Glomerular endothelial cell (primary cell): ENCODE results near the gene IRX3. TPM values are rescaled to one million over a fixed set of nuclear protein-coding genes. Genes with fewer than 3 reads are reported as not detected.

Experiments
- DNase-seq: peaks from one replicate; pipeline ENCODE4 v3.0.0-alpha.2; 2011; ENCODE audit warnings: low read depth, low spot score; ENCODE audit errors: extremely low read depth
- total RNA-seq: library from RNA; depleted of rRNA; stranded (reverse); fragments of >200 nt; gene quantifications from 2 replicates; pipeline ENCODE4 v1.2.3, GENCODE V29; 2015

IRX3 gene
- total RNA-seq: 2.4 and 3.0 TPM in 2 replicates

DNA sequence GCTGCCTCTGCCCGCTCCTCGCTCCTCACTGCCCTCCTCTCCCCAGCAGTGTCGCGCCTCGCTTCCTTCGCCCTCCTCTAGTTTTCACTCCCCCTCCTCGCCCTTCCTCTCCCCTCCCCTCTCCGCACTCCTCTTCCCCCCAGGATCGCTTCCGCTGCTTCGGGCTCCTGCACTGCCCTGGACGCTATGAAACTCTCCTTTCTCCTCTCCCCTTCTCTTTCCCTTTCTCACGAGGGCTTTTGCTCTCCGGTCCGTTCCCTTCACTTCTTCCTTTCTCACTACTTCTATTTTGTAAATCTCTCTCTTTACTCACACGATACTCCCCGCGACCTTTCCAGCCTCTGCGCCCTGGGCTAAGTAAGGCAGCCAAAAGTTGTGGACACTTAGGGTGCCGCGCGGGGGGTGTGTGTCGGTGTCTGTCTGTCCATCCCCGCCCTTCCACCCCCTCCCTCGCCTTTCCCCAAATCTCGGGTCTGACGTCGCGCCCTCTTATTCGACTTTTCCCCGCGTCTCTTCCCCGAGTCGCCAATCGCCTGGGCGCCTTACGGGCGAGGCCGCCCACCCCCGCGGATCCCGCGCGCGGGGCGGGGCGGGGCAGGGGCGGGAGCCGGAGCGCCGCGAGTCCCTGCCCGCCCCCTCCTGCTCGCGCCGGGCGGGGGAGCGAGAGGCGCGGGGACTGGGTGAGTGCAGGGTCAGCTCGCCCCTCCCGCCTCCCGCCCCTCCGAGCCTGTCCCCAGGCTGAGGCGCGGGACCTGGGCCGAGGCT, at the start of gene IRX3:
Gene IRX3 (minus strand): TSS at position 422 of the 765 bp plus-strand sequence. CDS start 737 bp downstream, outside the sequence.
- DNase-seq: no peak

DNA sequence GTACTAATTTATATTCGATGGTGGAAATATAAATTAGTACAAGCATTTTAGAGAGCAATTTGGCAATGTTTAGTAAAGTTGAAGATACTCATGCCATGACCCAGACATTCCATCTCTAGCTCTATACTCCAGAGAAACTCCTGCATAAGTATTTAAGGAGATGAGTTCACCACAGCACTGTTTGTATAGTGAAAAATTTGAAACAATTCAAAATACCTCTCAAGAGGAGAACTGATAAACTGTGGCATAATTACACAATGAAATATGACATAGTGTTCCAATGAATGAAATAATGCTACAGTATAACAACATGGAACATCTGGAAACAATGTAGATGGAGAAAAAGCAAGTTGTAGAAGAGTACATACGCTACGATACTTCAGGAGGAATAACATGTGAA, 48.6 kb upstream of the IRX3 start:
- no peak for DNase-seq

DNA sequence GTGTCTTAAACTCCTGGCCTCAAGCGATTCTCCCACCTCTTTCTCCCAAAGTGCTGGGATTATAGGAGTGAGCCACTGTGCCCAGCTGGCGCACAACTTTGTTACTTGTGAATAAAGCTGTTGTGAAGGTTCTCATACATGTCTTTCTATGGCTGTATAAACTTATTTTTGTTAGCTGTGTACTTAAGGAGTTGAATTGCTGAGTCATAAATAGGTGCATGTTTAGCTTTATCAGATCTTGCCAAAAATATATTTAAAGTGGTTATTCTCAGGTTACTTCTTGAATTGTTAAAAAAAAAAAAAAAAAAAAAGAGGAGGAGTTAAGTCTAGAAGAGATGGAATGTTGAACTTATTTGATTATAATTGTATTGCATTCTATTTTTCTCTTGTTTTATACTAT, 47.6 kb upstream of the IRX3 start:
- no peak for DNase-seq

- no peak for DNase-seq
Measured at GRCh38 chr16:54331241-54332002, 44.8 kb upstream of the IRX3 start.

DNA sequence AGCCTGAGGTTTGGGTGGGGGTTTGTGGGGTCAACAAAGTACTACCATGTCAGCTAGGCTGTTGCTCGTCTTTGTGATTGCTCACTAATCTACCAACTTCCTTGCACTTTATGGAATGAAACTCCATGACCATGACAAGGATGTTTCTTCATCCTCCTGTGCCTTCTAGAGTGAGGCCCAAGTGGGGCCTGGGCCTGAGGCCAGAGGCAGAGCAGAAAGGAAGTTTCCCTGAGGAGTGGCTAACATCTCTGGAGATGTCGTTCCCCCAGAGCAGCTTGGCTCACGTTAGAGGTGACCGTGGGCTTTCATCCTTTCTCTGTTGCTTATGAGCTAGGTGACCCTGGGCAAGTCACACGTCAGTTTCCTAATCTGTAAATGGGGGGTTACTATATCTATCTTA, 41.0 kb upstream of the IRX3 start:
- DNase-seq: no peak

DNA sequence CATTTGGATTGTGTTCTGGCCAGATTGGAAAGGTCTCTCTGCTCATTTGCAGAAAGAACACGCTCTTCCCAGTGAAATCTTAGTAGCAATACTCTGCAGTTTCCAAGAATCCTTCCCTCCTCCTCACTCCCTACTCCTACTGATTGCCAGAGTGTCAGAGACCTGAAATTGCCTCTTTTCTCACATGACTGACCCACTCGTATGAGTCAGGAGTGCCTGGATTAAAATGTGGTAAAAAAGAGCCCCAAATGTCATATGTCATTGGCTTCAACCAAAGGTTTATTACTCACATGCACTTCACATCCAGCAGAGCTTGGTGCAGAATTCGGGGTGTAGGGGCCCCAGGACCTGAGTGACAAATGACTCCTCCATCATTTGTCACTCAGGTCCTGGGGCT, 39.7 kb upstream of the IRX3 start:
- no peak for DNase-seq

- DNase-seq: no peak
Measured at GRCh38 chr16:54325616-54326265, 39.2 kb upstream of the IRX3 start.

- no peak for DNase-seq
Measured at GRCh38 chr16:54324716-54325115, 38.1 kb upstream of the IRX3 start.

DNA sequence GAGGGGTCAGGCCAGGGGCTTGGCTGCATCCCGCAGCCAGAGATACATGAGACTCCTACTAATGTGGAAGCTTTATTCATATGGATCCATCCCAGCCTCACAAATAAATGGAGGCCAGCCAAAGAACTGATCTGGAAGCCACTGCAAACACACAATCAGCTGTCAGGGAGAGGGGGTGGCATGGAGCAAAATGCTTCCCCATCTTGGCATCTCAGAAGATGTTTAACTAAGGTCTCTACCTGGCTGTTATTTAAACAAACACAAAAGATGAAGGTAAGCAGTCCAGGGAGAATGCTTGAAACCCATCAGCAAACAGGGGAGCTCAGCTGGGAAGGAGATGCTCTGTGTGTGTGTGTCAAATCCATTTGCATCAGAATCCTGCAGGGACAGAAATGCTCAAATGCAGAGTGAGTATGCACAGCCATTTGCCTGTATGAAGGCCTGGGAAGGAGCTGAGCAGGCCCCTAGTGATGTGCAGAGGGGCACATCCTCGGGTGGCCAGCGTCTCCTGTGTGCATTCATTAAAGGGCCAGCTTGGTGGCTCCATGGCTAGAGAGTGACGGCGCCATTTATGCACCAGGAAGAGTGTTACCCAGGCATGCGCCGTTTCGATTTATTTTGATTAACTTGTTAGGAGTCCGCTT, 34.2 kb upstream of the IRX3 start:
- no peak for DNase-seq

- DNase-seq: no peak
Measured at GRCh38 chr16:54318941-54319340, 32.4 kb upstream of the IRX3 start.

GRCh38 chr16:54317101-54317611, 30.6 kb upstream of the IRX3 start:
- no peak for DNase-seq

DNA sequence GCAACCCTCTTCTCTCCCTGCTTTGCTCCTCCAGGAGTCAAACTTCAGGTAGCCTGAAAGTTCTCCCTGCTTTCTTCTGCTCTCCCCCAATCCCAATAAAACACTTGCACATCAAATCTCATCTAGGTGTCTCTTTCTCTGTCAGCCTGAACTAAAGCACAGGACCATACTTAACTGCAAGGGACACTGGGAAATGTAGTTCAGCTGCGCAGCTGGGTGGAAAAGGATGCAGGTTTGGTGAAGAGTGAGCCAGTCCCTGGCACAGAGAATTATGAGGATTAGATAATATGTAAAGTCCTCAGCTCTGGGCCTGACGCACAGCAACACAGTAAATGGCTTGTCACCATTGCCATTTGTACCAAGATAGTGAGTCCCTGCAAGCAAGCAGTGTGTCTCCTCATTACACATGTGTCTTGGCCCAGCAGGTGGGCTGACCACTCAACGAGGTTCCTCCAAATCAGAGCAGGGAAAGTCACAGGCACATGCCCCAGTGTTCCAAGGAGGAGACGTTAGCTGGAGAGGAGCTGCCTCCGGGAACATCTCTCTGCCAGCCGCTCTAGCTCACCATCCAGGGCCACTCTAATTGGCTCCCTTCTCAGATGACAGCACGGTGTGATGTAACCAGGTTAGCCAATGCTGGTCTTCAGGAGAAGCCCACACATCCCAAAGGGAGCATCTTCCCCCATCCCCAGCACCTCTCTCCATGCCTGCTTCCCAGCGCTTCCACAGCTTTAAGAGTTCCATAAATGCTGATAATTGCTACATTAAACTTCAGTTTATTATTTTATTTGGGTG, 29.7 kb upstream of the IRX3 start:
- DNase-seq: no peak

- no peak for DNase-seq
Measured at GRCh38 chr16:54313789-54314188, 27.2 kb upstream of the IRX3 start.

DNA sequence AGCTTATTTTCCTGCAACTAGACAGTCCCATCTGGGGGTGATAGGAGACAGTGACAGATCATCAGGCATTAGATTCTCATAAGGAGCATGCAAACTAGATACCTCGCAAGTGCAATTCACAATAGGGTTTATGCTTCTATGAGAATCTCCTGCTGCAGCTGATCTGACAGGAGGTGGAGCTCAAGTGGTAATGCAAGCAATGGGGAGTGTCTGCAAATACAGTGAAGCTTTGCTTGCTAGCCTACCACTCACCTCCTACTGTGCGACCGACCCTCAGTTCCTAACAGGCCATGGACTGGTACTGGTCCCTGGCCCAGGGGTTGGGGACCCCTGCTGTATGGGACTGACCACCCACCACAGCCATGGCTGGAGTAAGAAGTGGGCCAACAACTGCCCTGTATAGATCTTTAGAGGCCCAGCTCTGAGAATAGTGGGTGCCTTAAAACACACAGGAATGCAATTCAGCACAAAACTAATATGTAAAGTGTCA, 26.0 kb upstream of the IRX3 start:
- no peak for DNase-seq

GRCh38 chr16:54309341-54309740, 22.8 kb upstream of the IRX3 start:
- no peak for DNase-seq

DNA sequence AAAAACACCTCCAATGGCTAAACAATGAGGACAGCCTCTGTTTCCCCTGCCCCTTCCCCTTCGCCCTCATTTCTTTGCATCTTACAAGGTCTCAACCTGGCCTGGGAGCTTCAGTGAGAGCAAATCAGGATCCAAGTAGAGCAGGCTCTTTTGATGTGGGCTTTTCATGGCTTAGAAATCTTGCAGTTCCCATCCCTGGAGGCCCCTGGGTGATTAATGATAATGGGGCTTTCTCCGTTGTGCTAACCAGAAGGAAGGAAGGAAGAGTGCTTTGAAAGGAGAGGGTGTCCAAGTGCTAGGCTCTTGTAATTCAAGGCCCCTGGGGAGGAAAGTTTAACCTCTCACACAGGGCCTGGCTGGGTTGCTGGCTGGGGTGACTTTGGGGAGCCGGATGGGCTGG, 18.5 kb upstream of the IRX3 start:
- DNase-seq: no peak

DNA sequence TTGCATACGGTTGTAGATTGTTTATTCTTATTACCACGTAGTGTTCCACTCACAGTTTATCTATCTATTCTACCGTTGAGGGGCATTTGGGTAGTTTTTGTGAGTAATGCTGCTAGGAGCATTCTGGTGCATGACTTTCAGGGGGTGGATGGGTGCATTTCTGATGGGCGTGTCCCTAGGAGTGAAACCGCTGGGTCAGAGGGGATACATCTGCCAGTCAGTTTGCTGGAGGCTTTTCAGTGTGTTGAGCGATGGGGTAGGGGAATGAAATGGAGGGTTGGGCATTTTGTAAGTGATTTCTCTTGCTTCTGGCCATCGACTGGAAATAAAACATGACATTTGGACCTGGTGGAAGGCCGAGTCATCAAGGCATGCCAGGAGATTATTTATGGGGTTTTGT, 17.0 kb upstream of the IRX3 start:
- no peak for DNase-seq

DNA sequence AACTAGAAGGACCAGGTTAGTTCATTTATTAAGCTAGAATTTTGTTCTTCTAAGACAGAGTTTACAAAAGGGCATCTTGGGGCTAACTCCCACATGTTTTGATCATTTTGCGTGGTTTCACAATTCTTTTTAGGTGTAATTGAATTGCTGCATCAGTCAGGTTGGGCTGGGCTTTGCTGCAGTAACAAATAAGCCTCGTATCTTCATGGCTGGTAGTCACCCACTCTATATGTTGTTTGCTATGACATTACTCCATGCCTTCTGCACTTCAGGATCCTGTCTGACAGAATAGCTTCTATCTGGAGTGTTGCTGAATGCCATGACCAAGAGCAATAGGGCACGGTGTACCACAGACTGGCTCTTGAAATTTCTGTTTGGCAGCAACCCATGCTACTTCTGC, 10.6 kb upstream of the IRX3 start:
- no peak for DNase-seq

DNA sequence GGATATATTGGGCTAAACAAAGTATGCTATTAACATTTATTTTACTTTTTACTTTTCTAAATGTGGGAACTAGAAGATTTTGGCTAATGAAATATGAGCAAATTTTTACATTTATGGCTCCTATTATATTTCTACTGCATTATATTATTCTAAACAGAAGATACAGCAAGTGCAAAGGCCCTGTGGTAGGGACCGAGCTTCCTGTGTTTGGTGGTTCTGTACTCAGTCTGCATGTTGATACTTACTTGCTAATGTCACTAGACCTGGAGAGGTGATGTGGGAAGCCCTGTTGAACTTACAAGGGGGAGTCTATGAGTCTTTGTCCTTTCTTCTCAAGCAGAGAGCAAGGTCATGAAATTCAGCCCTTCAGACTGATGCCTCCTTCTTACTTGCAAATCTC, 10.0 kb upstream of the IRX3 start:
- no peak for DNase-seq
